GM12878 (cell line): ENCODE results near the gene SNX2. TPM values are rescaled to one million over a fixed set of nuclear protein-coding genes. Genes with fewer than 3 reads are reported as not detected.

Source experiments
- ATAC-seq: fragments of 200-7000 bp; cut with Tn5 transposase; 3 replicates; pipeline ENCODE4 v1.9.1; 2020; ENCODE audit warnings: mild to moderate bottlenecking, moderate library complexity
- BruUV-seq: library from RNA; stranded (reverse); fragments of 400-500 nt; replicated peaks from 2 replicates; lab custom pipeline; 2021; lab: Mats Ljungman, UMichigan
- CTCF ChIA-PET: fragments of 300-600 bp; sonication (Branson Sonifier 250); formaldehyde crosslinking; extraction: SDS; loops from one replicate; lab custom pipeline; 2021; ENCODE audit warnings: inconsistent platforms; lab: Yijun Ruan, JAX
- POLR2A ChIA-PET: fragments of 350-600 bp; formaldehyde crosslinking; extraction: SDS; loops from one replicate; lab custom pipeline; 2021; ENCODE audit warnings: inconsistent platforms; lab: Charles Lee
- RAD21 ChIA-PET: fragments of 300-600 bp; sonication (Branson Sonifier 250); formaldehyde crosslinking; loops from one replicate; lab custom pipeline; 2023; ENCODE audit warnings: antibody characterized with exemption; ENCODE audit not compliant: unreplicated experiment; lab: Charles Lee
- SMC1A ChIA-PET: fragments of 300-600 bp; sonication (Branson Sonifier 250); formaldehyde crosslinking; loops from one replicate; lab custom pipeline; 2023; ENCODE audit not compliant: unreplicated experiment, uncharacterized antibody; lab: Charles Lee
- DNase-seq: peaks from one replicate; pipeline ENCODE4 v3.0.0-alpha.2; 2011; ENCODE audit warnings: low read depth, low spot score
- FAIRE-seq: peaks from 3 replicates; lab custom pipeline; 2011; peaks lifted over from hg19 to GRCh38; lab: Jason Lieb, UNC
- H2AFZ ChIP-seq: 2 replicates; pipeline ENCODE4 v1.6.0; 2011; ENCODE audit warnings: low read depth, low read length, control low read depth; ENCODE audit not compliant: control insufficient read depth
- H3K27ac ChIP-seq: 2 replicates; pipeline ENCODE4 v1.5.1; 2011; ENCODE audit warnings: control low read depth; ENCODE audit not compliant: control insufficient read depth, insufficient read depth
- H3K27me3 ChIP-seq, 2 experiments: replicated peaks in 1 of 2; 2 replicates each; pipeline versions ENCODE4 v1.6.0 to v1.6.1; 2011; ENCODE audit warnings: low read length in 1 of 2; ENCODE audit not compliant: control insufficient read depth in 2 of 2, insufficient read depth in 2 of 2
- H3K36me3 ChIP-seq, 2 experiments: 2 replicates each; pipeline ENCODE4 v1.5.1; 2011; ENCODE audit warnings: low read length in 1 of 2; ENCODE audit not compliant: control insufficient read depth in 2 of 2, insufficient read depth in 2 of 2
- H3K4me1 ChIP-seq: 2 replicates; pipeline ENCODE4 v1.6.1; 2011; ENCODE audit warnings: mild to moderate bottlenecking, low read length, moderate library complexity, mixed read lengths; ENCODE audit not compliant: control insufficient read depth, insufficient read depth
- H3K4me2 ChIP-seq: 2 replicates; pipeline ENCODE4 v1.6.0; 2011; ENCODE audit warnings: control low read depth; ENCODE audit not compliant: control insufficient read depth, insufficient read depth
- H3K4me3 ChIP-seq: fragments of 200-600 bp; sonication (generic); 2 replicates; pipeline ENCODE4 v1.5.1; 2016
- H3K79me2 ChIP-seq: 2 replicates; pipeline ENCODE4 v1.6.0; 2011; ENCODE audit warnings: low read length; ENCODE audit not compliant: control insufficient read depth, insufficient read depth
- H3K9ac ChIP-seq: 2 replicates; pipeline ENCODE4 v1.8.0; 2011; ENCODE audit warnings: low read length, control low read depth, mixed read lengths; ENCODE audit not compliant: control insufficient read depth, insufficient read depth
- H3K9me3 ChIP-seq: replicated peaks from 3 replicates; pipeline ENCODE4 v1.5.1; 2011; ENCODE audit warnings: mild to moderate bottlenecking, low read length; ENCODE audit not compliant: control insufficient read depth, insufficient read depth
- H4K20me1 ChIP-seq: 2 replicates; pipeline ENCODE4 v1.6.0; 2011; ENCODE audit not compliant: control insufficient read depth, insufficient read depth
- ATF2 ChIP-seq: IDR thresholded peaks from 2 replicates; pipeline ENCODE4 v1.6.1; 2012; ENCODE audit warnings: low read length, inconsistent platforms
- BCL3 ChIP-seq: IDR thresholded peaks from 2 replicates; pipeline ENCODE4 v1.6.1; 2011; ENCODE audit warnings: borderline replicate concordance, low read depth, mild to moderate bottlenecking, moderate library complexity, low read length; ENCODE audit not compliant: insufficient read depth, poor library complexity, severe bottlenecking
- E2F8 ChIP-seq: fragments of 450-650 bp; IDR thresholded peaks from 2 replicates; pipeline ENCODE4 v1.6.1; 2018; ENCODE audit warnings: mild to moderate bottlenecking, low read depth, moderate library complexity; ENCODE audit not compliant: partially characterized antibody
- FOXM1 ChIP-seq: IDR thresholded peaks from 2 replicates; pipeline ENCODE4 v1.6.1; 2012; ENCODE audit warnings: low read depth, mild to moderate bottlenecking, inconsistent platforms, low read length, moderate library complexity
- in situ Hi-C: fragments of 300-500 bp; cut with MboI; formaldehyde crosslinking; loops from 9 replicates; pipeline ENCODE4 v1.14.3; 2018; ENCODE audit warnings: mixed read lengths
- intact Hi-C: fragments of 100-400 bp; cut with micrococcal nuclease; formaldehyde crosslinking; loops from one replicate; pipeline ENCODE4 v1.14.2; 2022; ENCODE audit not compliant: unreplicated experiment
- polyA plus RNA-seq, 11 experiments: library from polyadenylated mRNA; depleted of rRNA in 4 of 11; unstranded in 6 of 11; stranded (reverse) in 5 of 11; fragments of >200 nt; fragmentation: Nextera tagmentation in 4 of 11; fragmentation: Illumina TruSeq in 1 of 11; extraction: Ambion mirVana in 4 of 11; extraction: Trizol in 1 of 11; gene quantifications; 1 replicate in 1 of 11; 2 replicates in 10 of 11; pipeline versions ENCODE4 v1.2.1 to v1.2.3, GENCODE V29; 2011 to 2016; ENCODE audit warnings: inconsistent platforms in 2 of 11, missing spikeins in 2 of 11, low read depth in 1 of 11
- total RNA-seq, 4 experiments: library from RNA; depleted of rRNA in 3 of 4; stranded (reverse); fragments of >200 nt in 3 of 4; fragmentation: Illumina TruSeq in 1 of 4; extraction: Trizol in 1 of 4; gene quantifications; 2 replicates each; pipeline versions ENCODE4 v1.2.1 to v1.2.3, GENCODE V29; 2013 to 2021

SNX2 gene
- total and polyA plus RNA-seq, 10 of the 15 experiments (the other 5 are each of a cell fraction or from before 2014, with no cell fraction given), result 46.3 to 84.3 (median 63.0) TPM

- FAIRE-seq, result no peak
- Histone ChIP-seq H3K36me3 (peaks cover 0 to 2% of the 10 kb centered on the region in 2 experiments; a peak in 2 of 4 replicates), H3K79me2 (peaks cover 52% of the 10 kb centered on the region), H2AFZ (no peak overlapping the region), H3K4me1 (peaks cover 5% of the 10 kb centered on the region; the same call in 1 of the 2 replicates), H3K9me3 (peaks cover 36% of the 10 kb centered on the region), H4K20me1 (no peaks in the 10 kb centered on the region), H3K27ac (no peak overlapping the region), H3K4me2 (no peak overlapping the region), H3K27me3 (no peaks in the 10 kb centered on the region), H3K9ac (no peak overlapping the region), H3K4me3 (no peak overlapping the region)
- ChIA-PET SMC1A (interaction anchor here (3.3 kb wide), 1 partner anchor 15 kb away, joined by 13 read pairs; the partner anchor contains the start of gene SNX2), RAD21 (interaction anchor here (1.3 kb wide), 1 partner anchor 13 kb away, joined by 3 read pairs; no protein-coding TSS in a partner anchor), CTCF (interaction anchor here (0.8 to 1.2 kb wide), 2 partner anchors 24 to 26 kb away, joined by 3 read pairs; no protein-coding TSS in a partner anchor), POLR2A (interaction anchor here (0.6 kb wide), 1 partner anchor 143 kb away, joined by 4 read pairs; no protein-coding TSS in a partner anchor)
- intact Hi-C loops (no loop called here), in situ Hi-C loops (no loop called here)
- no peak for ATAC-seq
- BruUV-seq, result no TSS peak
- DNase-seq, result no peak
- 0 out of 2 replicates have a peak, but pooled peaks have one; percentile 39 for TF ChIP-seq ATF2
- peak; percentile 21; the same call in 1 of the 2 replicates for TF ChIP-seq FOXM1
- no peak for TF ChIP-seq E2F8
- TF ChIP-seq BCL3, result peak; percentile 40
These were observed 14.1 kb downstream of the SNX2 start for GRCh38 chr5:122788996-122789395.
